Karpas-422 (cell line): Measurements from ENCODE around the gene RCC1. TPM values are rescaled to one million over a fixed set of nuclear protein-coding genes. Genes with fewer than 3 reads are reported as not detected.
A peak's percentile ranks its signal among the peaks of the same experiment; 100 is the strongest.
"Not testable (repeated sequence)": the region's sequence is repeated elsewhere in the genome, so short reads cannot be mapped to it uniquely, and the experiment has no call there.

Experiments used
- DNase-seq: peaks from one replicate; pipeline ENCODE4 v3.0.0-alpha.2; 2015
- H2AFZ ChIP-seq: fragments of 200-600 bp; sonication (generic); 2 replicates; pipeline ENCODE4 v1.6.1; 2014; ENCODE audit warnings: antibody characterized with exemption, low read length, mixed read lengths
- H3K27ac ChIP-seq: fragments of 200-600 bp; sonication (generic); 2 replicates; pipeline ENCODE4 v1.5.1; 2014; ENCODE audit warnings: mild to moderate bottlenecking, low read length, moderate library complexity
- H3K27me3 ChIP-seq: fragments of 200-600 bp; sonication (generic); 2 replicates; pipeline ENCODE4 v1.6.1; 2014; ENCODE audit warnings: low read length, mixed read lengths
- H3K36me3 ChIP-seq: fragments of 200-600 bp; sonication (generic); 2 replicates; pipeline ENCODE4 v1.6.1; 2014; ENCODE audit warnings: low read length, mixed read lengths; ENCODE audit not compliant: insufficient read depth
- H3K4me1 ChIP-seq: fragments of 200-600 bp; sonication (generic); 2 replicates; pipeline ENCODE4 v1.6.1; 2014; ENCODE audit warnings: mild to moderate bottlenecking, low read length, mixed read lengths
- H3K4me2 ChIP-seq: fragments of 200-600 bp; sonication (generic); 2 replicates; pipeline ENCODE4 v1.6.1; 2014; ENCODE audit warnings: low read length, low read depth, mild to moderate bottlenecking; ENCODE audit not compliant: poor library complexity, severe bottlenecking
- H3K4me3 ChIP-seq: fragments of 200-600 bp; sonication (generic); 2 replicates; pipeline ENCODE4 v1.5.1; 2014; ENCODE audit warnings: mild to moderate bottlenecking, antibody characterized with exemption, low read length, mixed read lengths
- H3K79me2 ChIP-seq: fragments of 200-600 bp; sonication (generic); 2 replicates; pipeline ENCODE4 v1.6.1; 2014; ENCODE audit warnings: mild to moderate bottlenecking, low read length, mixed read lengths
- H3K9ac ChIP-seq: fragments of 200-600 bp; sonication (generic); 2 replicates; pipeline ENCODE4 v1.6.0; 2014; ENCODE audit warnings: low read length
- H3K9me2 ChIP-seq: fragments of 200-600 bp; sonication (generic), shearing (Covaris generic); replicated peaks from 2 replicates; pipeline ENCODE4 v1.6.0; 2014; ENCODE audit warnings: mild to moderate bottlenecking, low read length, moderate library complexity; ENCODE audit not compliant: insufficient read depth
- H3K9me3 ChIP-seq: fragments of 300-700, 200-600 bp; sonication (generic); 2 replicates; pipeline ENCODE4 v1.6.1; 2014; ENCODE audit warnings: low read length, mixed read lengths
- H4K20me1 ChIP-seq: fragments of 200-600 bp; sonication (generic); 2 replicates; pipeline ENCODE4 v1.6.1; 2014; ENCODE audit warnings: mild to moderate bottlenecking, antibody characterized with exemption, low read length, low read depth; ENCODE audit not compliant: insufficient read depth
- total RNA-seq: library from RNA; depleted of rRNA; stranded (reverse); fragments of >200 nt; shearing (Covaris generic); gene quantifications from 2 replicates; pipeline ENCODE4 v1.2.3, GENCODE V29; 2014; ENCODE audit warnings: low replicate concordance

The RCC1 gene
- total RNA-seq, 1 experiment from 2014 or later = 27.5 TPM

- Histone ChIP-seq H3K79me2 (no peaks in the 10 kb centered on the region), H4K20me1 (no peaks in the 10 kb centered on the region), H3K9me3 (no peaks in the 10 kb centered on the region), H3K27ac (no peak overlapping the region), H3K4me3 (no peak overlapping the region), H3K9me2 (no peaks in the 10 kb centered on the region), H3K9ac (no peak overlapping the region), H3K4me1 (no peaks in the 10 kb centered on the region), H3K36me3 (peaks cover 29% of the 10 kb centered on the region), H3K27me3 (no peaks in the 10 kb centered on the region), H3K4me2 (no peak overlapping the region), H2AFZ (no peak overlapping the region)
- no peak for DNase-seq
These were observed 59.2 kb downstream of the RCC1 start for GRCh38 chr1:28565040-28565439.

- no peak overlapping the region for H3K4me3 ChIP-seq
- no peak for DNase-seq
- no peaks in the 10 kb centered on the region for H4K20me1 ChIP-seq
- H3K4me1 ChIP-seq = no peaks in the 10 kb centered on the region
- H3K4me2 ChIP-seq = no peak overlapping the region
- no peaks in the 10 kb centered on the region for H3K9me3 ChIP-seq
- peaks cover 26% of the 10 kb centered on the region for H3K36me3 ChIP-seq
- H3K27me3 ChIP-seq = no peaks in the 10 kb centered on the region
- H3K27ac ChIP-seq = no peak overlapping the region
- H3K9me2 ChIP-seq = no peaks in the 10 kb centered on the region
- no peak overlapping the region for H2AFZ ChIP-seq
- H3K79me2 ChIP-seq = no peaks in the 10 kb centered on the region
- no peak overlapping the region for H3K9ac ChIP-seq
These were observed 59.9 kb downstream of the RCC1 start for GRCh38 chr1:28565726-28566125.

GRCh38 chr1:28566931-28567330 is 61.1 kb downstream of the RCC1 start:
- no peak overlapping the region for H2AFZ ChIP-seq
- H3K27ac ChIP-seq = no peak overlapping the region
- H3K9ac ChIP-seq = no peak overlapping the region
- H3K4me2 ChIP-seq = no peak overlapping the region
- no peaks in the 10 kb centered on the region for H3K9me3 ChIP-seq
- H3K79me2 ChIP-seq = no peaks in the 10 kb centered on the region
- no peaks in the 10 kb centered on the region for H3K9me2 ChIP-seq
- H3K36me3 ChIP-seq = peaks cover 21% of the 10 kb centered on the region
- H4K20me1 ChIP-seq = no peaks in the 10 kb centered on the region
- no peaks in the 10 kb centered on the region for H3K4me1 ChIP-seq
- DNase-seq = no peak
- no peak overlapping the region for H3K4me3 ChIP-seq
- H3K27me3 ChIP-seq = no peaks in the 10 kb centered on the region

- no peak overlapping the region for H2AFZ ChIP-seq
- no peaks in the 10 kb centered on the region for H3K9me2 ChIP-seq
- peaks cover 15% of the 10 kb centered on the region for H3K36me3 ChIP-seq
- no peaks in the 10 kb centered on the region for H3K4me1 ChIP-seq
- no peak overlapping the region for H3K4me3 ChIP-seq
- DNase-seq = no peak
- no peaks in the 10 kb centered on the region for H3K27me3 ChIP-seq
- no peaks in the 10 kb centered on the region for H4K20me1 ChIP-seq
- no peak overlapping the region for H3K27ac ChIP-seq
- no peak overlapping the region for H3K9ac ChIP-seq
- no peaks in the 10 kb centered on the region for H3K79me2 ChIP-seq
- H3K4me2 ChIP-seq = no peak overlapping the region
- H3K9me3 ChIP-seq = no peaks in the 10 kb centered on the region
These were observed 66.1 kb downstream of the RCC1 start for GRCh38 chr1:28571911-28572310.

- not testable (repeated sequence) for H3K79me2 ChIP-seq, H3K9me2 ChIP-seq, H4K20me1 ChIP-seq, H3K9me3 ChIP-seq, H3K27me3 ChIP-seq, H3K9ac ChIP-seq, H3K4me1 ChIP-seq, H3K4me2 ChIP-seq, DNase-seq, H3K4me3 ChIP-seq, H3K27ac ChIP-seq, H2AFZ ChIP-seq
- H3K36me3 ChIP-seq = peaks cover 11% of the 10 kb centered on the region; the same call in 1 of the 2 replicates
These were observed 67.0 kb downstream of the RCC1 start for GRCh38 chr1:28572891-28573290.

GRCh38 chr1:28573564-28573963 is 67.7 kb downstream of the RCC1 start:
- H3K4me3 ChIP-seq = no peak overlapping the region
- peaks cover 12% of the 10 kb centered on the region for H3K4me1 ChIP-seq
- no peaks in the 10 kb centered on the region for H3K79me2 ChIP-seq
- H3K4me2 ChIP-seq = no peak overlapping the region
- H3K9ac ChIP-seq = no peak overlapping the region
- no peak for DNase-seq
- H2AFZ ChIP-seq = no peak overlapping the region
- no peaks in the 10 kb centered on the region for H3K27me3 ChIP-seq
- peaks cover 12% of the 10 kb centered on the region; the same call in 1 of the 2 replicates for H3K36me3 ChIP-seq
- H3K27ac ChIP-seq = no peak overlapping the region
- H4K20me1 ChIP-seq = no peaks in the 10 kb centered on the region
- no peaks in the 10 kb centered on the region for H3K9me2 ChIP-seq
- H3K9me3 ChIP-seq = no peaks in the 10 kb centered on the region

GRCh38 chr1:28577052-28577678 is 71.3 kb downstream of the RCC1 start:
- no peak overlapping the region for H3K9ac ChIP-seq
- H3K36me3 ChIP-seq = peaks cover 32% of the 10 kb centered on the region
- DNase-seq = peak; percentile 74
- H3K4me2 ChIP-seq = no peak overlapping the region
- H3K4me3 ChIP-seq = no peak overlapping the region
- H3K9me2 ChIP-seq = no peaks in the 10 kb centered on the region
- no peaks in the 10 kb centered on the region for H3K27me3 ChIP-seq
- H4K20me1 ChIP-seq = peaks cover 12% of the 10 kb centered on the region
- peaks cover 34% of the 10 kb centered on the region for H3K4me1 ChIP-seq
- peaks cover 22% of the 10 kb centered on the region for H3K79me2 ChIP-seq
- H2AFZ ChIP-seq = no peak overlapping the region
- no peaks in the 10 kb centered on the region for H3K9me3 ChIP-seq
- peak overlapping the region; percentile 44 for H3K27ac ChIP-seq

GRCh38 chr1:28577738-28578536 is 72.1 kb downstream of the RCC1 start:
- Histone ChIP-seq H2AFZ (no peak overlapping the region), H3K9ac (no peak overlapping the region), H3K27me3 (no peaks in the 10 kb centered on the region), H3K4me1 (peaks cover 38% of the 10 kb centered on the region), H3K9me2 (no peaks in the 10 kb centered on the region), H3K4me2 (no peak overlapping the region), H3K9me3 (no peaks in the 10 kb centered on the region), H3K27ac (peak overlapping the region; percentile 44), H4K20me1 (peaks cover 12% of the 10 kb centered on the region), H3K4me3 (no peak overlapping the region), H3K79me2 (peaks cover 22% of the 10 kb centered on the region), H3K36me3 (peaks cover 32% of the 10 kb centered on the region)
- DNase-seq = peak; percentile 70
